ENCODE results near the gene SELPLG.

The SELPLG gene

DNA sequence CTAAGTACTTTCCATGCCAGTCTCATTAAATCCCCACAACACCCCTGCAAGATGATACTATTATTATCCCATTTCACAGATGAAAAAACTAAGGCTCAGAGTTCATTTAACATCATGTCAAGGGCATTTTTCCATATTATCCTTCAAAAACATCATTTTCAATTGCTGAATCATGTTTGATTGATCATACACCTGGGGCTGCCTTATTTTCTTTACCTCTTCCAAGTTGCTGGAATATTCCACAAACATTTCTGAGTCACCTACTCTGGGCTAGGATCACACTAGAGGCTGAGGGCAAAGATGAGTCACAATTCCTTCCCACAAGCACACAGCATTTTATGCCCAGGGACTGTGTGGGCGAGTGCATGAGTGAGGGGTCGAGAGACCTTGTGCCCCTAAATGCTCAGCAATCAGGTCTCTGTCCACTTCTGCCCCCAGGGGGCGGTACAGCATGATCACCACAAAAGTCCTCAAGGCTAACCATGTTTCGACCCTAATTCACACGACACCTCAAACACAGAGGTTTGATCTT is 21.7 kb downstream of the SELPLG start:
- no peaks in the 10 kb centered on the region for H3K4me1 ChIP-seq
- no peak overlapping the region for H3K4me2 ChIP-seq (ENCODE audit: low read length)
- H3K36me3 ChIP-seq (ENCODE audit: control insufficient read depth, insufficient read depth, low read length) = no peaks in the 10 kb centered on the region
- no peaks in the 10 kb centered on the region for H3K9me3 ChIP-seq (ENCODE audit: control insufficient read depth, low read length)
- H3K27me3 ChIP-seq (ENCODE audit: control insufficient read depth, insufficient read depth, low read length) = no peaks in the 10 kb centered on the region
- no peaks in the 10 kb centered on the region for H3K79me2 ChIP-seq
- no peak overlapping the region for H3K4me3 ChIP-seq (ENCODE audit: low read depth, low read length)
- H2AFZ ChIP-seq = no peak overlapping the region
- H3K9ac ChIP-seq = no peak overlapping the region
- TF ChIP-seq, protein P1, sequence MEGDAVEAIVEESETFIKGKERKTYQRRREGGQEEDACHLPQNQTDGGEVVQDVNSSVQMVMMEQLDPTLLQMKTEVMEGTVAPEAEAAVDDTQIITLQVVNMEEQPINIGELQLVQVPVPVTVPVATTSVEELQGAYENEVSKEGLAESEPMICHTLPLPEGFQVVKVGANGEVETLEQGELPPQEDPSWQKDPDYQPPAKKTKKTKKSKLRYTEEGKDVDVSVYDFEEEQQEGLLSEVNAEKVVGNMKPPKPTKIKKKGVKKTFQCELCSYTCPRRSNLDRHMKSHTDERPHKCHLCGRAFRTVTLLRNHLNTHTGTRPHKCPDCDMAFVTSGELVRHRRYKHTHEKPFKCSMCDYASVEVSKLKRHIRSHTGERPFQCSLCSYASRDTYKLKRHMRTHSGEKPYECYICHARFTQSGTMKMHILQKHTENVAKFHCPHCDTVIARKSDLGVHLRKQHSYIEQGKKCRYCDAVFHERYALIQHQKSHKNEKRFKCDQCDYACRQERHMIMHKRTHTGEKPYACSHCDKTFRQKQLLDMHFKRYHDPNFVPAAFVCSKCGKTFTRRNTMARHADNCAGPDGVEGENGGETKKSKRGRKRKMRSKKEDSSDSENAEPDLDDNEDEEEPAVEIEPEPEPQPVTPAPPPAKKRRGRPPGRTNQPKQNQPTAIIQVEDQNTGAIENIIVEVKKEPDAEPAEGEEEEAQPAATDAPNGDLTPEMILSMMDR (IDR thresholded peaks at IDR 0.05) = no peak
- H3K27ac ChIP-seq = no peak overlapping the region

DNA sequence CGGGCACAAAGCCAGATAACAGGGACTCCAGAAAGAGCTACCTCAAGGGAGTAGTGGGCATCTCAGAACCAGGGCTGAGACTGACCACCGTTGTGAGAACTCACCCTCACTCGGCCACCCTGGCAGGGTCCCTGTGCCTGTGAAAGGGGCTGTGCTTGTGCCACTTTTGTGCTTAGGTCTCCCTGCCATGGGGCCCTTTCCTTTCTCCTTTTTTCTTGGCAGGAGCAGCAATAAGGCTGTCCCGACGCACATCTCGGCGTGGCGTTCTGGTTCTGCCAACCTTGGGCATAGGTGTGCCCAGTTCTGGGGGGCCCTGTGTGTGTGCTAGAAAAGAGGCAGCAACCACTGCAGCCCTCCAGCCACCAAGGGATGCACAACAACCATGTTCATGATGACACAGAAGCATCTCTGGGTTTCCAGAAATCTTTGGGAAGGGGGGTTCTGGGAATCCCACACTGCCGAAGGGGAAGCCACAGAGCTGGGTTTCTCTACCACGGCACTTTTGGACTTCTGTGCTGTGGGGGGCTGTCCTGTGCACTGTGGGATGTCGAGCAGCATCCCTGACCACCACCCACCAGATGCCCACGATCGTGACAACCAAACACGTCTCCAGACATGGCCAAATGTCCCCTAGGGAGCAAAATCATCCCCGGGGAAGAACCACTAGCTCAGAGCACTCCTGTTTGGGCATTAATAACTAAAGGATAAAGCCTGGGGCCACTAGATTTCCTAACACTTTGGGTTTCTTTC is 22.7 kb downstream of the SELPLG start:
- H3K9me3 ChIP-seq (ENCODE audit: control insufficient read depth, low read length) = no peaks in the 10 kb centered on the region
- no peaks in the 10 kb centered on the region for H3K79me2 ChIP-seq
- H2AFZ ChIP-seq = no peak overlapping the region
- H3K4me2 ChIP-seq (ENCODE audit: low read length) = no peak overlapping the region
- H3K36me3 ChIP-seq (ENCODE audit: control insufficient read depth, insufficient read depth, low read length) = no peaks in the 10 kb centered on the region
- no peak overlapping the region for H3K27ac ChIP-seq
- TF ChIP-seq, protein P1 (IDR thresholded peaks at IDR 0.05) = no peak
- H3K27me3 ChIP-seq (ENCODE audit: control insufficient read depth, insufficient read depth, low read length) = no peaks in the 10 kb centered on the region
- H3K4me3 ChIP-seq (ENCODE audit: low read depth, low read length) = no peak overlapping the region
- no peaks in the 10 kb centered on the region for H3K4me1 ChIP-seq
- H3K9ac ChIP-seq = no peak overlapping the region

DNA sequence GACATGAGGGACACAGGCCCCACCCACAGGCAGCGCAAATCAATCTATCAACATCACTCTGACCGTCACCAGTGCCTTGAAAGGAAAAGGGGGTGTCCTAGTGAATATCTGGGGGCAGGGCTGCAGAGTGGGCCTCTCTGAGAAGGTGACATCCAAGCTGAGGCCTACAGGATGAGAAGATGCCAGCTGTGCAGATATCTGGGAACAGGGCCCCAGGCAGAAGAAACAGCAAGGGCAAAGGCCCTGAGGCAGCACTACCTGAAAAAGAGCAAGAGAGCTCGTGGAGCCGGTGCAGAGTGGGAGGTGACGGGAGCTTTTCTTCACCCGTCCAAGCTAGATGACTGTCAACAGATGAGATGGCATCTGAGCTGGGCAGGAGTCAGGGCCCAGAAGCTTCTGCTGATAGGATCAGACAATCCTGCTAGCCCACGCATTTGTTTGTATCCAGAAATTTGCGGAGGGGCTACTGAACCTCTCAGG is 23.3 kb downstream of the SELPLG start:
- Histone ChIP-seq H3K9me3 (ENCODE audit: control insufficient read depth, low read length) (no peaks in the 10 kb centered on the region), H3K79me2 (no peaks in the 10 kb centered on the region), H3K27ac (no peak overlapping the region), H3K4me1 (no peaks in the 10 kb centered on the region), H3K4me2 (ENCODE audit: low read length) (no peak overlapping the region), H3K27me3 (ENCODE audit: control insufficient read depth, insufficient read depth, low read length) (no peaks in the 10 kb centered on the region), H3K4me3 (ENCODE audit: low read depth, low read length) (no peak overlapping the region), H3K36me3 (ENCODE audit: control insufficient read depth, insufficient read depth, low read length) (no peaks in the 10 kb centered on the region), H2AFZ (no peak overlapping the region), H3K9ac (no peak overlapping the region)
- TF ChIP-seq, protein P1 (IDR thresholded peaks at IDR 0.05) = no peak

DNA sequence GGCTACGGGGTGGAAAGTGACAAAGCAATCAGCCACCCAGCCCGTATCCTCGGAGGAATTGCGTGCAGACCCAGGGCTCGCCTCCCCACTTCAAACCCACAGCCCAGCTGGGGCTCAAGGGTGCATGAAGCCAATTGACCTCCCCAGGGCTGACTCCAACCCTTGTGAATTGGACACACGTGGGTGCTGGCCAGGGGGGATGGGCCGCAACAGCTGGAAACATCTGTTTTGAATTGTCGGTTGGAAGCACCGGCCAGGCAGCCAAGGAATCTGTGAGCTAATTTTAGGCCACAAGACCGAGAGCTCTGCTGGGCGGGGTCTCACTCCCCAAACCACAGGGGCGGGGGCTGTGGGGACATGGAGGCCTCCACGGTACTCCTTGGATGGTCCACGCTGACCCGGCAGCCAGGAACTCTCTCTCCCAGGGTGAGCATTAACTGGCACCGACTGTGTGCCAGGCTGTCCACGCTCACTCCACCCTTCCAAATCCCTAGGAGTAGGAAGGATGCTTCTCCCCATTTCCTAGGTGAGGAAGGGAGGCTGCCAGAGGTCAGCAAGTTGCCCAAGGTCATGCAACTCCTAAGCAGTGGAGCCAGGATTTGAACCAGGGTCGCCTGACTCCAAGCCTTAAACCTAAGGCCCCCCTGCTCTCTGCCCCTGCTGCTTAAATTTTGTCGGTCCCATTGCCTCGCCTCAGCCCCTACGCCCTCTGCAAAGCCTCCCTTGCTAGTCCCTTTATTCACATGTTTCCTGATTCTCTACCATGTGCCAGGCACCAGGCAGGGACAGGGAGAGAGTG is 24.0 kb downstream of the SELPLG start:
- Histone ChIP-seq H3K9ac (no peak overlapping the region), H3K27ac (no peak overlapping the region), H3K27me3 (ENCODE audit: control insufficient read depth, insufficient read depth, low read length) (no peaks in the 10 kb centered on the region), H3K36me3 (ENCODE audit: control insufficient read depth, insufficient read depth, low read length) (no peaks in the 10 kb centered on the region), H3K9me3 (ENCODE audit: control insufficient read depth, low read length) (no peaks in the 10 kb centered on the region), H3K4me2 (ENCODE audit: low read length) (no peak overlapping the region), H3K79me2 (no peaks in the 10 kb centered on the region), H3K4me1 (no peaks in the 10 kb centered on the region), H2AFZ (no peak overlapping the region), H3K4me3 (ENCODE audit: low read depth, low read length) (no peak overlapping the region)
- TF ChIP-seq, protein P1 (IDR thresholded peaks at IDR 0.05) = no peak
